ACC112 (cell line): ENCODE data around the gene MUC6.
"Not testable (repeated sequence)": the region's sequence is repeated elsewhere in the genome, so short reads cannot be mapped to it uniquely, and the experiment has no call there.

ENCODE experiments used
- H2AFZ ChIP-seq: fragments of 200-600 bp; sonication (generic); one replicate; pipeline ENCODE4 v1.6.0; 2017; ENCODE audit warnings: antibody characterized with exemption, low read length; ENCODE audit not compliant: unreplicated experiment
- H3K27ac ChIP-seq: fragments of 200-600 bp; sonication (generic); 2 replicates; pipeline ENCODE4 v1.5.1; 2014; ENCODE audit warnings: low read depth, mild to moderate bottlenecking, antibody characterized with exemption, low read length, moderate library complexity
- H3K27me3 ChIP-seq: fragments of 200-600 bp; sonication (generic); 2 replicates; pipeline ENCODE4 v1.6.1; 2014; ENCODE audit warnings: mild to moderate bottlenecking, antibody characterized with exemption, low read length, moderate library complexity, mixed read lengths; ENCODE audit not compliant: insufficient read depth
- H3K36me3 ChIP-seq: fragments of 200-600 bp; sonication (generic); 2 replicates; pipeline ENCODE4 v1.6.1; 2016; ENCODE audit warnings: mild to moderate bottlenecking, antibody characterized with exemption, low read length, moderate library complexity, mixed read lengths; ENCODE audit not compliant: insufficient read depth
- H3K4me1 ChIP-seq: fragments of 200-600 bp; sonication (generic); one replicate; pipeline ENCODE4 v1.6.1; 2016; ENCODE audit warnings: low read length, mixed read lengths; ENCODE audit not compliant: insufficient read depth, unreplicated experiment, control insufficient read depth
- H3K4me3 ChIP-seq: fragments of 200-600 bp; sonication (generic); 2 replicates; pipeline ENCODE4 v1.5.1; 2014; ENCODE audit warnings: mild to moderate bottlenecking, low read depth, low read length
- H3K79me2 ChIP-seq: fragments of 200-600 bp; sonication (generic); one replicate; pipeline ENCODE4 v1.6.0; 2016; ENCODE audit warnings: low read length; ENCODE audit not compliant: control insufficient read depth, unreplicated experiment, insufficient read depth

MUC6 gene

DNA sequence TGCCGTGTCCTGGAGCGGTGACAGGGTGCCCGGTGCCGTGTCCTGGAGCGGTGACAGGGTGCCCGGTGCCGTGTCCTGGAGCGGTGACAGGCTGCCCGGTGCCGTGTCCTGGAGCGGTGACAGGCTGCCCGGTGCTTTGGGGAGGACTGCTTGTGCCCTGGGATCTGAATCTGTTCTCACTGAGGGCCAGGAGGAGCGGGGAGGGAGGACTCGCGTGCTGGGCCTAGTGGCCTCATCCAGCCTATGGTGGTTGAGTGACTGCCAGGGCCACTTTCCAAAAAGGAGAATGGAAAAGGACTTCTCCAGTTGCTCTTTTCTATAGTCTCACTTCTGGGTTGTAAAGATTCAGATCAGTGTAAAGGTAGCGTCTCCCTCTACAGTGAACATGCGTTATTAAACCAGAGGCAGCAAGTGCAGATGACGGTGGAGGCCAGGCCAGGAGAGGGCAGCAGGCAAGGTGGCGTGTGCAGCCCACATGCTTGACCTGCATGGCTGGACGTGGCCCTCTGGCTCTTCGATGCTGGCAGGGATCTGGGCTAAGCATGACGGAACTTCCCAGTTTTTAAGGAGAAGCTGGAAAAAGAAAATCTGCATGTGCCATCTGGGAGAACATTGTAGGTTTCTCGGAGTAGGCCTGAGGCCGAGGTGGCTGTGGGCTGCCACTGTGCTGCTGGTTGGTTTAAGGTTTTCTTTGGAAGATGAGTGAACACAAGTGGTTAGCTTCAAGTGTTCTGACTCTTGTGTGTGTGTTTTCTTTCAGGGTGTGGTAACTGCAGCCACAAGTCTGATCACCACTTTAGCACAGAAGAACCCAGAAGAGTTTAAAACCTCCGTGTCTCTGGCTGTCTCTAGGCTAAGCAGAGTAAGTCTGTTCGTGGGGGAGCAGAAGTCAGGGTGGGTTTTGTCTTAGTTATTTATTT is 55.8 kb downstream of the MUC6 start:
- peaks cover 5% of the 10 kb centered on the region for H3K4me1 ChIP-seq
- no peak overlapping the region for H3K4me3 ChIP-seq
- no peaks in the 10 kb centered on the region for H3K27me3 ChIP-seq
- no peak overlapping the region for H2AFZ ChIP-seq
- peaks cover 5% of the 10 kb centered on the region; the same call in 1 of the 2 replicates for H3K36me3 ChIP-seq
- H3K79me2 ChIP-seq: peaks cover 4% of the 10 kb centered on the region
- H3K27ac ChIP-seq: no peak overlapping the region

DNA sequence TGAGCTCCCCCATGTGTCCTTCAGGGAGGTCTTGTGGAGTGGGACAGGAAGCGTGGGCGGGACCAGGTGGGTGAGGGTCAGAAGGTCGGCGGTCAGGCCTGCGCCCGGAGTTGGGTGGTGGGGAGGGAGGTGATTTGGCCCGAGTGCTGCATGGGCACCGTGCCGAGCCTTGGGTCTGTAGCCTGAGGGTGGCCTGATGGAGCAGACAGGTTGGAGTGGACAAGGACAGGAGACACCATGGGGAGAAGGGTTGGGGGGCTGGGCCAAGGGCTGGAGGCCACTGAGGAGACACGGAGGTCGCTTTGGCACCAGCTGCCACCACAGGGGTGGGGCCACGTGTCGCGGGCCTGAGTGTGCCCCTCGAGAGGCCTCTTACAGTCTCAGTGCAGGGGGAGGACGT is 57.7 kb downstream of the MUC6 start:
- H3K79me2 ChIP-seq: peaks cover 4% of the 10 kb centered on the region
- H2AFZ ChIP-seq: no peak overlapping the region
- H3K4me1 ChIP-seq: peaks cover 5% of the 10 kb centered on the region
- H3K27me3 ChIP-seq: no peaks in the 10 kb centered on the region
- H3K4me3 ChIP-seq: no peak overlapping the region
- no peak overlapping the region for H3K27ac ChIP-seq
- H3K36me3 ChIP-seq: 0 out of 2 replicates have a peak, but pooled peaks cover 5% of the 10 kb centered on the region

DNA sequence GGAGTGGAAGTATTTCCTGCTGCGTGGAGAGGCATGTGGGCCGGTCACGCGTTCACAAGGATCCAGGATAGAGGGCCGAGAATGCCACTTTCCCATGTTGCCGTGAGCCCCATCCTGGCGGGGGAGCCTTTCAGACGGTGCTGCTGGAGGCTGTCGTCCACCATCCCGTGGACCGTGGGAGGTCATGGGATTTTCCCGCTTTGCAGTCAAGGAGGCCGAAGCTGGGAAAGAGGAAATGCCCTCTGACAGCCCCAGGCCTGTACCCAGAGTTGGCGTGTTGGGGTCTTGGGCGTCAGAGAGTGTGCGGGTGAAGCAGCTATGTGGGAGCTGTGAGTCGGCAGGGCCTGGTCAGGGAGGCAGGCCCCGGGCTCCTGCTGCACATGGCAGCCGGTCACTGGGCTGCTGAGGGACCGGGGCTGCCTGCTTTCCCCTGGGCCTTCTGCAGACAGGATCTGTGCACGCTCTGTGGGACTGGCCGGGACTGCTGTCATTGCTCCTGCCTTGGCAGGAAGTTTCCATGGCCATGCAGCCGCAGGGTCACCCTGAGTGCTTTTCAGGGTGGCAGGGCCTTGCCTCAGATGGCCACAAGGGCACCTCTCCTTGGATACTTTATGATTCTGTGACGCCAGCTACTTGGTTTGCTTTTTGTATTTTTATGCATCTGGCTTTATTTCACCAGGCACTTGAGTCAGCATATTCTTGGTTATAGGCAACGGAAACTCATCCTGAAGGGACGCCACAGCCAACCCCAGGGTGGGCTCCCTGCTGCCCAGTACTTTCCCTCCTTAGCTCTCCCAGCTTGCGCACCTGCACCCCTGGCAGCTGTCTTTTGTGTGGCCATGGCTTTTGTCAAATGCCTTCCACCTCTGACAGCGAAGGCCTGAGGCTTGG is 58.4 kb downstream of the MUC6 start:
- Histone ChIP-seq H3K4me3 (no peak overlapping the region), H3K27ac (no peak overlapping the region), H3K27me3 (no peaks in the 10 kb centered on the region), H2AFZ (no peak overlapping the region), H3K36me3 (peaks cover 6% of the 10 kb centered on the region; the same call in 1 of the 2 replicates), H3K4me1 (peaks cover 5% of the 10 kb centered on the region), H3K79me2 (peaks cover 2% of the 10 kb centered on the region)

DNA sequence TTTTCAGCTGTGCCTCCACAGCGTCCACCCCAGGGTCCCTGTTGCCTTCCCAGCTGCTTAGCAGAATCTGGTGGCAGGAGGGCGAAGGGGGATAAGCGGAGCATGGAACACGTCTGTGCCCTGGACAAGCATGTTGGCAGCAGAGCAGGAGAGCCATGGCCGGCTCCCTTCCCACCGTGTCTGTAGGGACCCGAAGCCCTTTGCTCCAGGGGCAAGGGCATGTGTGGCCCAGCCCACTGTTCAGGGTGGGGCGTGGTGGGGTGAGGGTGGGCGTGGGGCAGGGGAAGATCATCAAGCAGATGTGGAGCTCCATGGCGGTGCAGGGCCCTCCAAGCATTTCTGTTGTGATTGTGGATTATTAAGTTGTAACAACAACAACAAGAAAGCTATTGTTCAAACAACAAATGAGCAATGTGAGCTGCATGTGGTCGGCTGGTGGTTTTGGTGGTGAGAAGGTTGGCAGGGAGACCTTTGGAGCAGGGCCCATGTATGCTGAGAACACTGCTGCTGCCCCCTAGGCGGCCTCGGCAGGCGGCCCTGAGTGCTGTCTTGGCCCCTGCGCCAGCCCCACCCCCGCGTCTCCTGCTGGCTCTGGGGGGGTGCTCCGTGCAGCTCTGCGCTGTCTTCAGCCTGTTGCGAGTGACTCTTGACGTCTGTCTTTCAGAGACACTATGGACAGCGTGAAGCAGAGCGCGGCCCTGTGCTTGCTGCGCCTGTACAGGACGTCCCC is 59.9 kb downstream of the MUC6 start:
- peaks cover 6% of the 10 kb centered on the region; the same call in 1 of the 2 replicates for H3K36me3 ChIP-seq
- no peak overlapping the region for H3K4me3 ChIP-seq

DNA sequence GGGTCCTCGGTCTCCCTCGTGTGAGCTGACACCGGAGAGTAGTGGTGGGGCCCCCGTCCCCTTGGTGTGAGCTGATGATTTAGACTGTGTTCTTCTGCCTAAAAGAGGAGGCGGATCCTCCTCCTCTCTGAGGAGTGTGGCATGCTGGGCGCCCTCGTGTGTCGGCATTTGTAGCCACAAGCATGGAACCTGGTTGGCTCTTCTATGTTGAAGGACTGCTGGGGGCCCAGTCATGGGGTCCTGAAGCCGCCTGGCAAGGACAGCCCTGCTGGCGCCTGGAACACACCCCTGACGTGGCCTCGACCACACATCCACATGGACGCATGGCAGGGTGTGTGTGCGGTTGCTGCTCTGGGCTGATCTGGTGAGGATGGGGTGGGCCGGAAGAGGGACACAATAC is 60.7 kb downstream of the MUC6 start:
- Histone ChIP-seq H3K4me1 (peaks cover 4% of the 10 kb centered on the region), H2AFZ (no peak overlapping the region), H3K79me2 (peaks cover 2% of the 10 kb centered on the region), H3K4me3 (no peak overlapping the region), H3K27ac (no peak overlapping the region), H3K27me3 (no peaks in the 10 kb centered on the region), H3K36me3 (peaks cover 6% of the 10 kb centered on the region; the same call in 1 of the 2 replicates)

More for the DNA sequence above, 59.9 kb downstream of the MUC6 start:
- Histone ChIP-seq H2AFZ (no peak overlapping the region), H3K4me1 (peaks cover 5% of the 10 kb centered on the region), H3K27me3 (no peaks in the 10 kb centered on the region), H3K27ac (no peak overlapping the region), H3K79me2 (peaks cover 2% of the 10 kb centered on the region)

DNA sequence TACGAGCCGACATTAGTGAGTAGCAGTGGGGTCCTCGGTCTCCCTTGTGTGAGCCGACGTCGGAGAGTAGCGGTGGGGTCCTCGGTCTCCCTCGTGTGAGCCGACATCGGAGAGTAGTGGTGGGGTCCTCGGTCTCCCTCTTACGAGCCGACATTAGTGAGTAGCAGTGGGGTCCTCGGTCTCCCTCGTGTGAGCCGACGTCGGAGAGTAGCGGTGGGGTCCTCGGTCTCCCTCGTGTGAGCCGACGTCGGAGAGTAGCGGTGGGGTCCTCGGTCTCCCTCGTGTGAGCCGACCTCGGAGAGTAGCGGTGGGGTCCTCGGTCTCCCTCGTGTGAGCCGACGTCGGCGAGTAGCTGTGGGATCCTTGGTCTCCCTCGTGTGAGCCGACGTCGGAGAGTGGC is 61.1 kb downstream of the MUC6 start:
- H3K36me3 ChIP-seq, H2AFZ ChIP-seq, H3K27me3 ChIP-seq, H3K79me2 ChIP-seq, H3K27ac ChIP-seq, H3K4me1 ChIP-seq, H3K4me3 ChIP-seq: not testable (repeated sequence)

DNA sequence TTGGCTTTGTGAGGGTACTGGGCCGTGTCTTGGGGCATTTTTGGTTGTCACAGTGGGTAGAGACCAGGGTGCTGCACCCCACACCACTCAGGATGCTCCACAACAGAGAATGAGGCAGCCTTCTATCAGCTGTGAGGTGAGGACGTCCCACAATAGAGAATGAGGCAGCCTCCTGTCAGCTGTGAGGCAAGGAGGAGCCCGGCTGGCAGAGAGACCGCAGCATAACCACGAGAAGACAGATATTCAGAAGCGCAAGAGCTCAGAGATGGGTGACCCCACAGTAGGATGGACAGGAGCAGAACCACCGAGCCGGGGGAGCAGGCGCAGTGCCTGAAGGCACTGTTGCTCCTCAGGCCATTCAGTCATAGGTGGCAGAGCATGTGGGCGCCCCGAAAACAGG is 63.3 kb downstream of the MUC6 start:
- Histone ChIP-seq H3K27ac (no peak overlapping the region), H3K4me3 (no peak overlapping the region), H3K79me2 (peaks cover 7% of the 10 kb centered on the region), H3K4me1 (no peaks in the 10 kb centered on the region), H2AFZ (no peak overlapping the region), H3K27me3 (no peaks in the 10 kb centered on the region), H3K36me3 (peaks cover 6% of the 10 kb centered on the region; the same call in 1 of the 2 replicates)

DNA sequence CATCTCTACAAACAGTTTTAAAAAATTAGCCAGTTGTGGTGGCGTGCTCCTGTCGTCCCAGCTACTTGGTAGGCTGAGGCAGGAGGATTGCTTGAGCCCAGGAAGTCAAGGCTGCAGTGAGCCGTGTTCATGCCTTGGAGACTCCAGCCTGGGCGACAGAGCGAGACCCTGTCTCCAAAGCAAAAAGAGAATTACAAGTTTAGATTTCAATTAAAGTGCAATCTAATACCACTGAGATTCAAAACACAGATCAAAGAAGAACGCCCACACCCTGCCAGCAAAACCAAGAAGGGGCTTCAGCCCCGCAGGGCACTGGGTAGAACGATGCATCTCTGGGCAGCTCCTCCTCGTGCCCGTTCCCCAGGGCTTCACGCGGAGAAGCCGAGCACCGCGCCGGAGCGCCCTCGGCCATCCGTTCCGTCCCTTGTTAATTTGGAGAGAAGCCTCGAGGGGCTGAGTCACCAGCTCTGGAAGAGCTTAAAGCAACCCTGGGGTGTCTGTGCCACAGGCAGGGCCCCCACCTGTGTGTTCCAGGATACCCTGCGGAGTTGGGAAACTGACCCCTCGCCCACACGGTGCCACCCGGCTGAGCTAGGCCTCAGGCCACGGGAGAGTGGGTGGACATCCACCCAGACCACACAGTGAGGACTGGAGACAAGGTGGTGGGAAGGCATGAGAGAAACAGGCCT is 63.9 kb downstream of the MUC6 start:
- Histone ChIP-seq H2AFZ (no peak overlapping the region), H3K27ac (no peak overlapping the region), H3K4me1 (no peaks in the 10 kb centered on the region), H3K36me3 (peaks cover 6% of the 10 kb centered on the region; the same call in 1 of the 2 replicates), H3K27me3 (no peaks in the 10 kb centered on the region), H3K4me3 (no peak overlapping the region), H3K79me2 (peaks cover 11% of the 10 kb centered on the region)

DNA sequence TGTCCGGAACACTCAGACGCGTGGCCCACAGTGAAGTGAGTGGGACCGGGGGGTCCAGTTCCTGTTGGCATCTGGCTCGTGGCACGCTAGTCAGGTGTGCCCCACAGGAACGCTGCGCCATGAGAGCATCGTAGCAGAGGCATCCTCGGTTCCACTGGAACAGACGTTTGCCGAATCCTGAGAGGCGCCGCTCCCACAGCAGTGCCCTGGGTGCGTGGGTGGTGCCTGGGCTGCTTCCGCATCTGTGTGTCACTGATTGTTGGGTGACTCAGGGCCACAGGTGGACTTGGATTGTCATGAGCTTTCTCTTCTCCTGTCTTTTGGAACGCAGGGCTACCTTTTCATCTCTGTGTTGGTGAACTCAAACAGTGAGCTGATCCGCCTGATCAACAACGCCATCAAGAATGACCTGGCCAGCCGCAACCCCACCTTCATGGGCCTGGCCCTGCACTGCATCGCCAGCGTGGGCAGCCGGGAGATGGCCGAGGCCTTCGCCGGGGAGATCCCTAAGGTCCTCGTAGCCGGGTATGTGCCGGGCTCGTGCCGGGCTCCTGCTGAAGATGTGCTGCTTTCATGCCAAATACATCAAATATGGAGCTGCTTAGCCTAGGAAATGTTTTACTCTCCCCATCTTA is 64.7 kb downstream of the MUC6 start:
- peaks cover 13% of the 10 kb centered on the region for H3K79me2 ChIP-seq
- H3K27ac ChIP-seq: no peak overlapping the region
- no peaks in the 10 kb centered on the region for H3K27me3 ChIP-seq
- no peak overlapping the region for H3K4me3 ChIP-seq
- peaks cover 2% of the 10 kb centered on the region for H3K4me1 ChIP-seq
- no peak overlapping the region for H2AFZ ChIP-seq
- H3K36me3 ChIP-seq: peaks cover 3% of the 10 kb centered on the region; the same call in 1 of the 2 replicates
